Measurements from ENCODE around the gene ZNF579.

DNA sequence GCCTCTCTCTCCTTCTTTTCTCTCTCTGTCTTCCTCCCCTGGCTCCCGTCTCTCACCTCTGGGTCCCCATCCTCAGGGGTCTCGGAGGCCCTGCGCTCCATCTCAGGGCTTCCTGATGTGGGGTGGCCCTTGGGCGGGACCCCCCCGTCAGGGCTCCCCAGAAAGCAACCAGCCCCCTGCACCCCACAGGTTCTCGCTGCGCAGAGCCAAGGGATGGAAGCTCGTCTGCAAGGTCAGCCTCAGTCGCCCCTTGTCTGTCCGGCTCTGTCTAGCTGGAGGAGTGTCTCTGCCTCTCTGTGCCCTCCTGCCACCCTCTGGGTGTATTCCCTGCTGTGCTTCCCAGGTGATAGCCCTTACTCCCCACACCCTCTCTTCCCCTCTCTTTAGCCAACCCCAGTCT is 35.2 kb downstream of the ZNF579 start, which contains the start of gene SBK3:
- TF ChIP-seq CTCF (IDR thresholded peaks at IDR 0.05; ENCODE audit: control extremely low read depth in 1 of 3, insufficient read depth in 1 of 3, low read depth in 1 of 3, low read length in 3 of 3) (no peak), EZH2 (IDR thresholded peaks at IDR 0.05; ENCODE audit: low read depth, low read length, severe bottlenecking) (no peak), RFX5 (IDR thresholded peaks at IDR 0.05; ENCODE audit: borderline replicate concordance, low read depth, low read length) (no peak), SUZ12 (IDR thresholded peaks at IDR 0.05; ENCODE audit: low read length) (no peak), POLR2AphosphoS5 (IDR thresholded peaks at IDR 0.05; ENCODE audit: low read depth, low read length) (no peak), JUND (IDR thresholded peaks at IDR 0.05; ENCODE audit: low read length) (no peak), YY1 (IDR thresholded peaks at IDR 0.05; ENCODE audit: low read depth, low read length) (no peak), JUN (IDR thresholded peaks at IDR 0.05; ENCODE audit: low read depth, low read length) (no peak), SIN3A (conservative IDR thresholded peaks at IDR 0.05 in 1 of 2, IDR thresholded peaks at IDR 0.05 in 1 of 2; ENCODE audit: low read depth in 1 of 2, low read length in 2 of 2) (no peak), RBBP5 (IDR thresholded peaks at IDR 0.05; ENCODE audit: borderline replicate concordance, low read depth, low read length) (no peak), POLR2A (IDR thresholded peaks at IDR 0.05; ENCODE audit: control extremely low read depth in 1 of 2, low read depth in 2 of 2, low read length in 2 of 2) (no peak), SRF (IDR thresholded peaks at IDR 0.05; ENCODE audit: low read depth, low read length) (no peak)

Measured in H1 (cell line).